ENCODE data around the gene SALL1.

The SALL1 gene

GRCh38 chr16:51150888-51151320, at the start of gene SALL1:
SALL1 (minus strand) TSS chr16:51151270; CDS start chr16:51151241, 29 bp downstream.
- no peak for DNase-seq

DNA sequence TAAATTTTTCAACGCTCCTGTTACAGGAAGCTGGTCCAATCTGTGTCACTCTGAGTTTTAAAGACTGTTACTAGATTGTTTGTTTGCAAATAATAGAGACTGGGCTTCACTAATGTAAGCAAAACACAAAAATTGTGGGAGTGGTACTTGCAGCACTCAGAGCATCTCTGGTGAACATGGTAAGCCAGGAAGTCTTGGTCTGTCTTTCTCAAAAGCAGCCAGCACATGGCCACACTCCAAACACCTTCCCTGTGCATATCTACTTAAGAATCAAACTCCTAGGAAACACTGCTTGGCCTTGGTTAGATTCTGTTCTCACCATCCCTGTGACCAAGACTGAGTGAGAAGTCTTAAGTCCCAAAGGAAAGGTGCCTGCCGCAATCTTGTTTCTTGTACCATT, 49.7 kb upstream of the SALL1 start:
- DNase-seq: no peak

- no peak for DNase-seq
These were observed 47.1 kb upstream of the SALL1 start for GRCh38 chr16:51197953-51198748.

- DNase-seq: no peak
These were observed 42.8 kb upstream of the SALL1 start for GRCh38 chr16:51193879-51194278.

DNA sequence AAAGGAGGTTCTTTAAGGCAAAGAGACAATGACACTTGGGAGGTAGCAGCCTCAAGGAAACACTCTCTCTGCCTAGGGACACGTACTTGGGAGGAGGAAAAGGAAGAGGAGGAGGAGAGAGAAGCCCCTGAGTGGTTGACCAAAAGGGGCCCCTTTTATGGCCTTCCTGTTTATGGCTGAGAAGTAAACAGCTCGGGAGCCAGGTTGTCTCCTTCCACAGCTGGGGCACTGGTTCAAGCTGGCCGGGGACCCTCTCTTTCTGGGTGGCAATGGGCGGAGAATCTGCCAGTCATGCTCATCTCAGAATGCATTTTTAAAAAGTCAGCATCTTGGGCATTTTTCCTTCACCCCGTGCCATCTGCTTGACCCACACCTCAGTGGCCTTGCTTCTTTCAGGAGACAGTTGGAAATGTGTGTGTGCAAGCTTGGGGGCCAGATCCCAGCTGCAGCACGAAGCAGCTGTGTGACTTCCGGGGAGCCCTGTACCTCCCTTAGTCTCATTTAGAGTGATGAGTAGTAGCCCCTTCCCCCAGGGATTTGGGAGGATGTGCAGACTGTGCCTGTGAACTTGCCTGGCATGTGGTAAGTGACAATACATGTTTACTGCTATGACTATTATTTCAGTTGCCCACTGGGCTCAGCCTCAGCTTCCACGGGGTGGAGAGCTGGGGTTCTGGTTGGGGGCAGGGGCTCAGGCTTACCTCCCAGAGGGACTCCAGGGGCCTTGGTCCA, 33.8 kb upstream of the SALL1 start:
- no peak for DNase-seq

DNA sequence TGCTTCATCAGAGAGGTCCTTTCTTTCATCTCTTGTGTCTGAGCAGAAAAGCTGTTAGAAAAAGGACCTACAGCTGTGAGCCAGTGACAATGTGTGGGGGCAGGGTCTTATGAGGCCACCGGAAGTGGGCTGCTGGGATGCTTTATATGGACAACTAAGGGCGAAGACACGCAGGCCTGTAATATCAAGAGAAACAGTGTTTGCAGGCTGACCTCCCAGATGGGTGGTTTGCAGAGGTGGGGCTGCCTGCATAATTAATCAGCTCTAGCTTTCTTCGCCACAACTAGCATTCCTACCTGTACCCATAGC, 30.4 kb upstream of the SALL1 start:
- DNase-seq: no peak

- DNase-seq: no peak
These were observed 29.8 kb upstream of the SALL1 start for GRCh38 chr16:51180719-51181502.

DNA sequence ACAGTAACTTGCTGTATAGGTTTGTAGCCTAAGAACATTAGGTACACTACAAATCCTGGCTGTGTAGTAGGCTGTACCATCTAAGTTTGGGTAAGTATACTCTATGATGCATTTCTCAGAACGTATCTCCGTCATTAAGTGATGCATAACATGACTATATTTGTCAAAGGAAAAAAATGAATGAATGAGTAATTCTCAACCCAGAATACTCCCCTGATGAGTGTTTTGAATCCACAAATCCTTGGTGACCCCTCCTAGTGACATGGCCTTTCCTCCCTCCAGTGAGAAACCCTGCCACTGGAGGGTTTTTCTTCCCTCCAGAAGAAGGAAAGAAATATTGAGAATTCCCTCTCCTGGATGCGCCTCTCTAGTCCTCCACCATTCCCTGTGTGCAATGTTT, 24.0 kb upstream of the SALL1 start:
- DNase-seq: no peak

DNA sequence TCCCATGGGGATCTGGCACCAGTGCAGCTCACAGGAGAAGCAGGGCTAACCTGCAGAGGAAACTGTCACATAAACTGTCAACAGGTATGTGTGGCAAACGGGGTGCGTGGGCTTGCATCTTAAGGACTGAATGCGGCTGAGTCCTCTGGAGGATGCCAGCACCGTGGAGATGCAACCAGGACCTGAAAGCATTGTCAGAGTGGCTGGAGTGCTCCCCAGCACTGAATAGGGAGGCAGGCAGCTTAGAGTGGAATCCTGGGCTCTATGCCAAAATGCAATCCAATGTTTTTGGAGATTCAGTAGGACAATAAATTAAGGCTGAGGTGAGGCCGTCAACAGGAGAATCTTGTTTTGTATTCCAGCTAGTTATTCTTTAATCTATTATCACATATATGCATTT, 21.3 kb upstream of the SALL1 start:
- no peak for DNase-seq

DNA sequence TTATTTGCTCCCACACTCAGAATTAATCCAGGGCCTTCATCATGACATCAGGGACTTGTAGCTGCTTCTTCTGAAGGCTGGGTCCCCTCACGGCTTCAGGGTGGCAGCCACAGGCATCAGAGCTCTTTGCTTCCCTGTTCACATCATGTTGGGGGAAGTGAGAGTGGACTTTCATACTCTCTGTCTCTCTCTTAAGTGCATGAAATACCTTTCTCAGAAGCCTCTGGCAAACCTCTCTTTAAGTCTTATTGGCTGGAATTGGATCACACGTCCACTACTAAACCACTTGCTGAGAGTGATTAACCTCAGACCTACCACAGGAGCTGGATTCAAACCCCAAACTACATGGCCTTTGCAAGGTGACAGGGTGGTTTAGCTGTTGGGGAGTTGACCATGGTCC, 17.7 kb upstream of the SALL1 start:
- DNase-seq: no peak

GRCh38 chr16:51167170-51167895, 16.3 kb upstream of the SALL1 start:
- no peak for DNase-seq

DNA sequence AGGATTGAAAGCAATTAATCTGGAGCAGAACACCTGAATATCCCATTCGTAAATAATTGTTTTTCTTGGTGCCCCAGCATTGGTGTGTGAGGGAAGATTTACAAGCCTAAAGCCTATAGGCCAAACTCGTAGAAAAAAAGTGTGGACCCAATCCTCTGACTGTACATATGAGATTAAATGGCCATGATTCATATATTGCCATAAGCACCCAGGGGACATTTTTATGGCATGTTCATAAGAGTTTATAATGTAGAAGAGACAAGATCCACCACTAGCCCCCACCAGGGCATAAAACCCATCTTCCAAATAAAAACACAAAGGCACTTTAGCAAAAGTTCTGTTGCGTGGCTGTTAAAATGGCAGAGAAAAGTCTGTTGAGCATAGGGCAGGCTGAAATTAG, 15.5 kb upstream of the SALL1 start:
- no peak for DNase-seq

DNA sequence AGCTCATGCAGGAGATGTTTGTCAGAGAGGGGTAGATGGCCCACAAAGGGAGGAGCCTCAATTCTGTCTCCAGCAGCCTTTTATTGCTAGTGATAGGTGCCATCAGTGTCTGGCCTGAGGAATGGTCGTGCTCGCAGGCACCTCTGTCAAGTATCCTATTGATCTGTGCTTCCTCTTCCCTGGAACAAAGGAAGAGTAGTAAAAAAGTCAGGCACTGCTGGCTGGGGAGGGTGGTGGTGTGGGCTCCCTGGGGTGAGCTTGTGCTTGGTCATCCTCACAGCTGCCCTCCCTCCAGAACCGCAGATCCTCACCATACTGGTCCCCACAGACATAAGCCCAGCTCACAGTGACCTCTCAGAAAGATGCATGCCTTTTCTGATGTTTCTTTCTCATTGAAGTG, 15.0 kb upstream of the SALL1 start:
- no peak for DNase-seq

DNA sequence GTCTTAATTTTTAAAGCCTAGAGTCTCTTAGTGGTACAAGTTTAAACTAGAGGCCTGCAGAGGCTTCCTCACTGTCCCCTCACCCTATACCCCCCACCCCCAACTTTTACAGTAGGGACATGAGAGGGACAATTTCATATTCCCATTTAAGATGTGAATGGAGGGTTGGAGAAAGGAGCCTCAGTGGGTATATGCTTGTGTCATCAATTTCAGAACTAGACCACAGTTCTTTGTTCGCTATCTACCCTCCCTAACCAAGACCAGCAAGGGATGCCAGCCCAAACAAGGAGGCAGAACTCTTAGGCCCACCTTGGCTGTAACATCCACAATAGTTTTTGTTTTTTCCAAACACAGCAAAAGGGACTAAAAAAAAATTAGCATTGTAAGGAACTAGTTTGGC, 14.0 kb upstream of the SALL1 start:
- DNase-seq: no peak

- no peak for DNase-seq
These were observed 13.5 kb upstream of the SALL1 start for GRCh38 chr16:51164574-51164973.

- no peak for DNase-seq
These were observed 13.0 kb upstream of the SALL1 start for GRCh38 chr16:51163894-51164566.

- DNase-seq: no peak
These were observed 12.3 kb upstream of the SALL1 start for GRCh38 chr16:51163366-51163765.

GRCh38 chr16:51161440-51162195, 10.5 kb upstream of the SALL1 start:
- no peak for DNase-seq

DNA sequence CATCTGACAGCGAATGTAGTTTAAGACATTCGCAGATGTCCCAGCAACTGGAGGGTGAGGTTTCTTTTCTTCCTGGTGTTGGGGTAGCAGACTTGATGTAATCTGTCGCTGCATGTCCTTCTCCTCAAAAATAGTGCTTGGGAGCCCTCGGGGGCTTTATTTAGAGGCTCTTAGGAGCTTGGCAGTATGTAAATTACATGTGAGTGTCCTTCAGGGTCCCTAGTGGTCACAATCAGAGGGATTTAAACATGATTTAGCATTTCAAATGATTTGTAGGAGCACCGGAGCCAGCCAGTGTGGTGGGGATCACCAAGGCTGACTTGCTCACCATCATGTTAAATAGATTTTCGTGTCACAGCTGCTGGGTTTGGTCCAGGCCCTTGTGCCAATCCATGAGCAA, 8.8 kb upstream of the SALL1 start:
- no peak for DNase-seq

DNA sequence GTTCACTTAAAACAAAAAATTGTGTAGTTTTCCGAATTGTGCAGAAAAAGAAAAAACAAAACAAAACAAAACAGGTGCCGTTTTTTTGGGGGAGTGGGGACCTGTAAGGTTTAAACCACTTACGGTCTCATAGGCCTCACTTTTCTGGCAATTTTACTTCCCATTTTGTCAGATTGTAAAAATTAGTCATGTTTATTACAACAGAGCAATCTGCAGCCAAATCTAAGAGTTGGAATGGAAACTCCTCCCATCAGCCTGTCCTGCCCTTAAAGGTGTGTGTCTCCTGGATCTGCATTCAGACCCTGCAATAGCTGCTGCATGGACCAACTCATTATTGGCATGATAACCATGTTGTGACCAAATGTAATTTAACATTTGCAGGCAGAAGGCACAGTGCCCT, 8.2 kb upstream of the SALL1 start:
- DNase-seq: no peak

DNA sequence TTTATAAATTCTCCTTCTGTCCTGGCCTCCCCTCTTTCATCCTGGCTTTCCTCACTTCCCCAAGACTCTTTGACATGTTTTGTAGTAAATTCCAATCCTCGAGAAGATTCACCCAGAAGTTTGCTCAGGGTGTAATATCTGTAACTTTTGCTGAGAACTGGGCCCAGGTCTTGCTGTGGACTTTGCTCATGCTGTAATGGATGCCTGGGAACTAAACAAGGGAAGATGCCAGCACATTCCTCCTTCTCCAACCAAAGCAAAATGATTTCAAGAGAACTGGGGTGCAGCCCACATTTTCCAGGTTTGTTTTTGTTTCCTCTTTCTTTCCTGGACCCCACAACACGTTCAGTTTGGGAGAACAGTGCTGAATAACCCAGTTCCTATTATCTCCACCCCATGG, 6.6 kb upstream of the SALL1 start:
- DNase-seq: no peak

DNA sequence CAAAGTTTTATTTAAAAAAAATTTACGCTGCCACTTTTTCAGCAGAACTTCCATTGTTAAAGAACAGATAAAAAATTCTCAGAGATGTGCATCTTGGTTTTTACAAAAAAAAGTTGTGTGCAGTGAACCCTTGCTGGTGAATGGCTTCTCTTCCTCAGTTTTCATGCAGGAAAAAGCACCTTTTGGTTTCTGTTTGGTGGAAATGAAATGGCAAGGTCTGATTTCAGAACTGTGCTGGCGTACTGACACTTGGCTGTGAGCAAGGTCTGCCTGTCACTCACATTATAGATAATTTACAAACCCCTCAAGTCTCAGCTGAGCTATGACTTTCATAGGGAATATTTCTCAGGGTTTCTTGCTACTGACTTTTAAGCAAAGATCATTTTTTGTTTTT, 5.7 kb upstream of the SALL1 start:
- DNase-seq: no peak
